Esophagus mucosa (tissue), 1 donor: ENCODE results near the gene EPS8. TPM values are rescaled to one million over a fixed set of nuclear protein-coding genes. Genes with fewer than 3 reads are reported as not detected.

Source experiments
- ATAC-seq: fragments of 200-7000 bp; cut with Tn5 transposase; one replicate; pipeline ENCODE4 v1.9.1; 2020
- total RNA-seq: library from RNA; stranded (reverse); gene quantifications from one replicate; pipeline ENCODE4 v1.2.4, GENCODE V29; 2023
- donor health status: DM: yes; HTN: yes; CAD: no.

Gene EPS8
- total RNA-seq, 1 donor from 2014 or later, result 7.7 TPM

DNA sequence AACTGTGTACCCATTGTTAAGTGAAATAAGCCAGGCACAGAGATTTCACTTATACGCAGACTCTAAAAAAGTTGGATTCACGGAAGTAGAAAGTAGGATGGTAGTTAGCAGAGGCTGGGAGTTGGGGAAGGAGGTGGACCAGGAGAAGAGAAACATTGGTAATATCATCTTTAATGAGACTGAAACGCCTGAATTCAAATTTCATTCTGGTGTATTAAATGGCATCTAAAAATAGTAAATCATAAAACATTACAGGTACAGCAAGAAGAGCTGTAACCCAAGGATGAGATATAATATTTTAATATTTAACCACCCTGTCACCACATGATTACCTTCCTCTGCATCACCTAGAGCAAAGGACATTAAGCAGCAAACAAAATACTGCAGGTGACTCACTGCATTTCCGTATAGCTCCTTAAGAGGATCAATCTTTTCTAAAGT lies 99.4 kb downstream of the EPS8 start:
- peak; percentile 43 for ATAC-seq

DNA sequence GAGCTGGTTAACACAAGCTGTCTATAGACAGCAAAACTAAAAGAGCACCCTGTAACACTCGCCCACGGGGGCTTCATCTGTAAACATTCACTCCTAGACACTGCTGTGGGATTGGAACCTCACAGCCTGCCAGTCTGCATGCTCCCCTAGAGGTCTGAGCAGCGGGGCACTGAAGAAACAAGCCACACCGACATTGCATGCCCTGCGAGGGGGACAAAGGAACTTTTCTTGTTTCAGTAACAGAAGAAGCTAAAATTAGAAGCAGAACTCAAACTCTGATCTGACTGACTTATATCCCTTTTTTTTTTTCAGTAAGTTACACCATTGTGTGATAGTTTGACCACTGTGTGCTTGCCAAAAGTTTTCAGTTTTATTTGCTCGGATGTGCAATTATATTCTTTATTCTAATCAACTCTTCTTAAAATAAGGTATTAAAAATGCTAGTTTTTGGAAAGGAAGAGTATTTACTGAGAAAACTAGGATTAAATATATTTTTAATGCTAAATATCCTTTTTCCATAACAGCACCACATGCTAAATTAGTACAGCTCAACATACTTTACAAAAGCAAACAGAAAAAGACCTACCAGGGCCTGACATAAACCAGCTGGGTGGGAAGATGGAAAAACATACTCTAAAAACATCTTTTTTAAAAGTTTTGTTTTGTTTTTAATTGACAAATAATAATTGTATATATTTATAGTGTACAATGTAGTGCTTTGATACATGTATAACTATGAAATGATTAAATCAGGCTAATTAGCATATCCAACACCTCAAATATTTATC lies 100.2 kb downstream of the EPS8 start:
- ATAC-seq, result no peak

DNA sequence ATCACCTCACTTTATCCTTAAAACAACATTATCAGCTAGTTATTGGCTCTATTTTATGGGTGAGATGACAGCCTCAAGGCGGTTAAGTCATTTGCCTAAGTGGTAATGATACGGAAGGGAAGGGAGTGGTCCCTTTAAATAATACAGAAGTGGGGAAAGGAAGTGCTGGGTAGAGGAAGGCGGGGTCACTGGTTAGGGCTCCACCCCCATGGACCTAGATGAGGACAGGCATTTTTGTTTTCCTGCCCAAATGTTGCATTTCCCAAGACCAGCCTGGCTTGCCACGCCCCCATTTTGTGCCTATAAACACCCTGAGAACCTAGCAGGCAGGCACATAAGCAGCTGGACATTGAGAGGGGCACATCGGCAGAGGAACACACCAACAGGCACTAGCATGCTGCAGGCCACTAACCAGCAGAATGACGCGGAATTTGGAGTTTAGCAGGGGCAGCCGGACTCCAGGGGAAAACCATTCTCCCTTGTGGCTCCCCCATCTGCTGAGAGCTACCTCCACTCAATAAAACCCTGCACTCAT lies 100.9 kb downstream of the EPS8 start:
- no peak for ATAC-seq

DNA sequence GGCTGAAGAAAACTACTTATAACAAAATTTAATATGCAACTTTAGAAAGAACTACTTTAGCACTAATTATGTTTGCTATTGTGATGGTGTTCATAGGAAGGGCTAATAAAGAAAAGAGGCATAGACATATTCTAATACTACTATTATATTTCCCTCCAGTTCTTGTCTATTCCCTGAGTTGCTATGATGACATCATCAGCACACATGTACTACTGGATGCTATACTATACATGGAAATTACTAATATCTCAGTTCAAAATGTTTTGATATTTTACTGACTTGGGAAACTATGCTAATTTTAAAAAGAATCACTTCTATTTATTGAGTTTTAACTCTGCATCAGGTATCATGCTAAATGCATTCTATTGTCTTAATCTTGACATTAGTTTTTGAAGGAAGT lies 101.6 kb downstream of the EPS8 start:
- ATAC-seq, result no peak

DNA sequence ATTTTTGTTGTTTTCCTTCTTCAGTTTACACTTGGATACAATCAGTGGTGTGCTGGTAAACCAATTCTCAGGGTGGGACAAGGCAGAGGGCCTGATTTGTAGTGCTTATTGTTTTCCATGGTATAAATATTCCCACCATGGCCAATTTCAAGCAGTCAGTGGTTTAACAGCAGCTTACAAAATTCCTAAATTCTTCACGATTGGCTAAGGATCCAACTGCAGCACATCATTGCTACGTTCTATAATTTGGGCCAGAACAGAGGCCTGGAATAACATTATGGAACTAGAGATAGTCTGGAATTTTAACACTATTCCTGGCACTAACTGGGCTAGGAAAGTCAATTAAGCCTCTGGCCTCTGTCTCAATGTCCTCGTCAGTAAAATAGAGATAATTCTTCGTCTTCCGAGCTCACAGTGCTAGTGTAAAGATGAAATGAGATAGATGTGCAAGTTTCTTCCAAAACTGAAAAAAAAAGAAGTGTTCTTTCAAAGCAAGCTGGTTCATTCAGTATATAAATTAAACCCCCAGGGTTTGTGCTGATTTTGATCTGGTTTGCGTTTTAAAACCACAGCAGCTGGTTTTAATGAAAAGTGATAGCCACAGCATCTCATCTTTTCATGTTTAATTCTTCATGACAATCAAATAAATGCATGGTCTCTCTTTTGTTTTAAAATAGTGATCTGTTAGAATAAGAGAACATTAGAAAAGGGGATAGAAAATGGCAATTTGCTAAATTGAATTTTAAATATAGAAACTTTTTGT lies 104.1 kb downstream of the EPS8 start:
- ATAC-seq, result no peak

DNA sequence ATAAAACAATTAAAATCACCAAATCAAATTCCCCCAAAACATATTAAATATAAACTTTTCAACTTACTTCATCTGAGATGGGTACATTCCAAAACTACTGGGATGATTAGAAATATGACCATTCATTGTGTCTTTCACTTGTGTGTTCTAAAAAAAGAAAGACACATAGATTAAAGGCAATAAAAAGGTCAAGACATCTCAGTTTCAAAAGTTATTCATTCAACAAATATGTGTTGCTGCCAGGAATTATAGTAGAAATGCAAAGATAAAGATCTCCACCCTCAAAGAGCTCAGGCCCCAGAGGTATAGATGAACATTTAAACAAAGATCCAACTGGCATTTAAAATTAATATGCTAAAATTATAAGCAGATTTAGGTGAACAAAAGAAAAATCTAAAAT lies 106.4 kb downstream of the EPS8 start:
- no peak for ATAC-seq

DNA sequence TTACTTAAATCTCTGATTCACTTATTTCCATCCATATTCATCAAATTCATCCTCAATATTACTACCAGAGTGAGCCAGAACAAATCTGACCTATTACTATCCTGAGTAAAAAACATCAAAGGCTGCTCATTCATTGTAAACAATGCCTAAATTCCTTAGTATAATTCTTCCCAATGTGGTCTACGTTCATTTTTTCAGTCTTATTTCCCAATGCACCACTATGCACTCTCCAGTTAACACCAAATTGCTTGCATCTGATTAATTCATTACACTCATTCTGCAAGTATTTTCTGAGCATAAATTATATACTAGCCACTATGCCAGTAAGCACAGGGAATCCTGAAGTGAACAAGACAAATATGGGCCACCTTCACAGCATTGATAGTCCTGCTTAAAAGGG lies 110.0 kb downstream of the EPS8 start:
- ATAC-seq, result no peak

DNA sequence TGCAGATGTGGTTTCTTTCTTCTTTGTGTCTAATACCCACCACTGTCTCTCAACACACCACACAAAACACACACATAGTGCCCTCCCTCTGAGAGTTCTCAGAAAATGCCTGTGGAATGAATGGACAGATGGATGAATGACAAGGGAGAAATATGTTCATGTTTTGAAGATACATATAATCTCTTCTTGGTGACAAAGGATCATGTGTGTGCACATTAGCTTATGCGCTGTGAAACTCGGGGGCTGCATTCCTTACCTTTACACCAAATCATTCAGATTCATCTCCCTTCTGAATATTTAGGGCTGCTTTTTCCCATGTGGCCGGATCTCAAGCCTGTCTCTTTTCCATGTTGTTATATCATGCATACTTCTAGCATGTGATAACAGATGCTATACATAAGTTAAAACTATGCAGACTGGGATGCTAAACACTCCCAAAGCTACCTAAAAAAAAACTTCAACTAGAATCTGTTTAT lies 111.4 kb downstream of the EPS8 start:
- ATAC-seq, result no peak

DNA sequence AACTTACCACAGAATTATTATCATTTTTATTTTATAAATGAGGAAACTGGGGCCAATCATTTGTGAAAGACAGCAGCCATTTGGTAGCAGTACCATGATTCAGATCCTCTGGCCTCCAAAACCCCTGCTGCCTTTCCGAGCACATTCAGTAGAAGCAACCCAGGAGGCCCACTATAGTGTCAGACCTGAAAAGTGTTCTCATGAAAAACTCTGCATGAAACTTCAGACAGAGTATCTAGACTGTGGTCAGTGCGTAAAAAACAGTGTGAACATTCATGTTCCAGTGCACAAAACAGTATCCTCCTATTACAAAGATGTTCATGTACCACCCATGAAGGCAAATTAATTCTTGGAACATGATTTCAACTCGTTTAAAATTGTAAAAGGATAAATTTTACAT lies 112.0 kb downstream of the EPS8 start:
- no peak for ATAC-seq

DNA sequence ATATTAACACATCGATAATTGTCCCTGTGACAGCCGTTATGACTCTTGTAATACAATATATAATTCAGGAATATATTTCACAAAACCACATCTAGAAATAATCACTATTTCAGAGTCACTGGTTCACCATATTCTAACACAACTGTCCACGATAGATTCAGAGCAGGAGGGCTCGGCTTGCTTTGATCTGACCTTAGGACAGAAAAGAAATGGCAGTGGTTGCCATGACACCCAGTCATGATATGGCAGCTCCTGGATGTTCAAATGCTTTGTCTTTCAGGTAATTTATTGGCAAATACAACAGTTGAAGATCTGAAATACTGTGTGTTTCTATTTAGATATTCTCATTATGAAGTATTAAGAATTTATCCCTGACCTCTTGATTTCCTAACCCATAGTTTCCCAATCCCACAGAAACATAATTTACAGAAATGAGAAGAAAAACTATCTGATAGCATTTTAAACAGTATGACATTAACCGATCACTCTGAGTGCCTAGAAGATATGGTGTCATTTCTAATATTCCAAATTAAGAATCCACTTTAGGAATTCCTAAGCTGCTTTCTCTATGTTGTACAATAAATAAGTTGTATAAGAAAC lies 116.4 kb downstream of the EPS8 start:
- no peak for ATAC-seq

DNA sequence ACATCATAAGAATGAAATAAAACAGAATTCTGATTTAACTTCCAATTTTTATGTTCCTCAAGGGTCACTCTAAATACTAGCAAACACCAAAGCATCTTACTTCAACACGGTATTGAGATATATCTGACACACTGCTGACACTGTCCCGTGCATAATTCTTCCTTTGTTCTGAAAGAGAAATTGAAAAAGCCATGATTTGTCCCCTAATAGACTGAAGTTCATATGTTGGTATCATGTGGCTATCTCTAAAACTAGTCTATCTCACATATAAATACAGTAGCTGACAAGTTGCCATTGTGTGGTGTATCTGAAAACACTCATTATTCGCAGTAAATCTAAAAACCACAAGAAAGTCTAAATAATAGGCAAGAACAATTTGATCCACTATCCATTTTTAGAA lies 118.4 kb downstream of the EPS8 start:
- no peak for ATAC-seq

DNA sequence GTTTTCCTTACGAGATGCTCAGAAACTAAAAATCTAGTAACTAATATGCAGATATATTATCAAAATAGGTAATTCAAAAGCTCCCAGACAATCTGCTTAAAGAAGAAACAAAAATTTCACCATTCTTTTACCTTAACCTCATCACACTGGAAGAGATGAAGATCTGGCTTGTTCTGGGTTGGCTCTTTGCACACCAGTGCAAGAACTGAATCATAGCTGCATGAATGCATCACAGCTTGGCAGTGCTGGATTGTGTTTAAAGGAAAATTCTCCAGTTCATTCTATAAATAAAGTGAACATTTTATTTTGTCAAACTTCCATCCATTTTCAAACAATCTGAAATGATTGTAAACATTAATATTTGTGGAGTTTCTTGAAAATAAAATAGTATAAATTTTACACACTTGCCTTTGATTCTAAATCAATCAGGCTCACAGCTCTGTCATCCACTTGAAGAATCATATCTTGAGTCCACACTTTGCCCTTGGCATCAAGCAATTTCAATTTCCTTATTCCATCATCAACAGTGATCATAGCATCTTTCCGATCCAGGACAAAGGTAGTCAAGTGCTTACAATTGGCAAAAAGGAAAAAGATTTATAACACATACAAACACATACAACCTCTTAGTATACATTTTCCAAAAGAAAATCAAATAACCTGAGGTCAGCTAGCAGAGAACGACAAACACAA lies 119.8 kb downstream of the EPS8 start:
- ATAC-seq, result no peak

DNA sequence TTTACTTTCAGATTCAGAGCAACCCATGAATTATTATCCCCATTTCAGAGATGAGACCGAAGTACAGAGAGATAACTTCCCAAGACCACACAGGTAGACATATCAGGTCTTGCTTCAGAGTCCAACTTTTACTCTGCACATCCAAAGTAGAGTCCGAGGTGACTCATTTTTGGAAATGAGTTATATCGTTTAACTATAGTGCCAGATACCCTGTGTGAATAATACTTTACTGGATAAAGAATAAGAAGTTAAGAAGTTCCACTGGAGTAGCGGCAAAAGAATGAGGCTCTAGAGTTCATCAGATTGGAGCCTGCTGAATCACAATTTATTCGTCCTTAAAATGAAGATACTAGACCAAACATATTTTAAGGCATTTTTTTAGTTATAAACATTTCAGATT lies 124.7 kb downstream of the EPS8 start:
- no peak for ATAC-seq

DNA sequence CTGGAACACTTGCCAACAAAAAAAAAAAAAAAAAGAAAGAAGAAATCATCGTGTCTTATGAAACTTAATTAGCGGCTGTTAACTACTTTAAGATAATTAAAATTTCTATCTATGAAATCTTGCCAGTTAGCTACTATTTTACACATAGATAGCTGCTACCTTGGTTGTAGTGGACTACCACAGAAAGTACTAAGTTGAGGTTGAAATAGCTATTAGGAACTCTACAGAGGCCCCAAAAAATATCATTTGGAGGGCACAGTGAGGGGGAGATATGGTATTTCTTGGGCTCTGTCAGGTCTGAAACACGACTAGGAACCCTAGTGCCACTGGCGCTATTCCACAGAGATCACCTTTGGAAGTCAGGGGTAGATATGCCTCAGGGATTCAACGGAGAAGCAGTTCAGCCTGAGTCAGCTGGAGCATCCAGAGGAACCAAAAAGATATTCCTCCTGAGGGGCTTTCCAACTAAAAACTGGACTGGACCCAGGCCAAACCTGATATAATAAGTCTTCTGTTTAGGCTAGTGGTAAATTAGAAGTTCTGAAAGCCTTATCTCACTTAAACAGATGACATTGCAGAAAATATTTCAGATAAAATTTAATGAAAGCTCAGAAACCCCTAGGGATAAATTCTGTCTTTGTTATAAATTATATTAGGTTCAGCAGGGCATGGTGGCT lies 126.1 kb downstream of the EPS8 start:
- ATAC-seq, result no peak

DNA sequence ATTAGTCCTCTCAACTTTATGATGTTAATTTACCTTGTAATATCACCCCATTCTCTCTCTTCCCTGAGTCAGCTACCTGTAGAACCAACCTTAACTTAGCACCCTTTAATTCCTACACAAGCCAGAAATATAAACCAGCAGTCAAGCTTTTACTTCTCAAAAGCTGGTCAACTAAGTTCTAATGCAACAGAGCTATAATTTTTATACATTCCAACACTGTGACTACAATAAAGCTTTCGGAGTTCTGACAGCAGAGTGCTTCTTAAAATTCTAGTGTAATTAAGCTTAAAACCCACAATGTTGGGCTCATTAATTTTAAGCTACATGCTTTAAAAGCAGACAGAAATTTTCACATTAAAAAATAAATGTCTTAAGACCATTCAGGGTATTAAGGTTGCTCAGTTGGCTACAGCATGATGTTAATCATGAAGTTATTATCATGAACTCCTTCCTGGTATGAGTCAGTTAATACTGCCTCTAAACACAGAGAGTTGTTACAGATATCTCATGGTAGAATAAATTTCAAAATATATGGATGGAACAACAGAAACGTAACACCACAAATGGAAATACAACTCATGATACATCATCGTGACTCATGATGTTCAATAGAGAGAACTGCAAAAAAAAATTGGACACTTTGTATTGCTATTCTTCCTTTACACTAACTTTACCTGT lies 126.7 kb downstream of the EPS8 start:
- ATAC-seq, result peak; percentile 98

DNA sequence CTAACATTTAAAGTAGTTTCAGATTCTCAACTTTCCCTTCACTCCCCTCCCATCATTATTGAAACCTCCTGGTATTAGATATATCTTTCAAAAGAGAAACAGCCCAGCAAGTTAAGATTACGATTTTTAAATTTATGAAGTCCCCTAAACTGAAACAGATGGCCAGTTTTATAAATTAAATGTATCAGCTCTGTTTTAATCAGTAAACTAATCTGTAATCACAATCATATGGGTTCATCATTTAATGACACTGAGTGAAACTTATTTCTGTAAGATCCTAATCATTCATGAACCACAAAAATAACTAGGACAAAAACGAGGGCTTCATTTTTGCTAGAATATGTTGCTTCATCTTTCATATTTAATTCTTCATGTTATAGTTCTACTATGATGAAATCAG lies 137.8 kb downstream of the EPS8 start:
- ATAC-seq, result no peak

DNA sequence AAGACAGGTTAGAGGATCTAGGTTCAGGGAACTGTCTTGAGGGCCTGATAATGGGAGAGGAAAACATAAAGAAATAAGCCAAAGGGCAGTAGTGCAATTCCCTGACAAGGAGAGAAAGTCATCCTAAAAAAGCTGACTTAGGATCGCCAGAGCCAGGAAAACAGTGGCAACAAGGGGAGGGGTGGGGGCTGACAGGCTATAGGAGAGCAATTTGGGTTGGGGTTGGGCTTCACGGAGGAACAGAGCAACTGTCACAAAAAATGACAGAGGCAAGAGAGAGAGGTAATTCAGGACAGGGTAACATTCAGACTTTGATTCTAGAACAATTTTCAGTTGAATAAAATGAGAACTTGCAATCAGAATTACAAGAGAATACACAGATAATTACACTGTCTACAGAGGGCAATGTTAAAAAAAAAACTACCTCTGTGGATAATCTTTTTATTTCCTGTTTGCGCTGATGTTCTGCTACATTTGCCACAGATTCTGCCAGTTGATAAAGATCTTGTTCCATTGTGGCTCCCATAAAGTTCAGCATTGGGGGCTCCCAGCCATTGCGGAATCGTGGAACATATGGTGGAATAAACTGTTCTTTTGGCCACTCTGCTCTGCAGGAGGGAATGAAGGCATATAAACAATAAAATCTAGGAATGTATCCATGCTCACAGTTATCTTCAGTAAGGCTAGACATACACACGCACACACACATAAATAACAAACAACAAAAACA lies 138.6 kb downstream of the EPS8 start:
- no peak for ATAC-seq

DNA sequence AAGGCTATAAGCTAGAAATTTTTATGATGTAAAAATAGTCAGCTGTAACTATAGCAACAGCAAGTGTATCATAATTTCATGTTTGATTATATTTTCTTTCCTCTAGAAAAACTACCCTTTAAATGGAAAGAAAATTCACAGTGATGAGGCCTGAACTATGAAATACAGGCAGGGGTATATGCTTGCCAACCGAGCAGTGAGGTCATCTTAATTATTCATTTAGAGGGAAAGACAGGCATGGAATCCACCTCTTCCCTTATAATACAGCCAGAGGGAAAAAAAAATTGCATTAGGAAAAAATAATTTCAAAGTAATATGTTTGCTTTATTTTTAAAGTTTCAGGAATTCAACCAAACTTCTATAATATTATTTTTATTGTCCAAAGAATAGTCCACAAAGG lies 139.8 kb downstream of the EPS8 start:
- ATAC-seq, result no peak

DNA sequence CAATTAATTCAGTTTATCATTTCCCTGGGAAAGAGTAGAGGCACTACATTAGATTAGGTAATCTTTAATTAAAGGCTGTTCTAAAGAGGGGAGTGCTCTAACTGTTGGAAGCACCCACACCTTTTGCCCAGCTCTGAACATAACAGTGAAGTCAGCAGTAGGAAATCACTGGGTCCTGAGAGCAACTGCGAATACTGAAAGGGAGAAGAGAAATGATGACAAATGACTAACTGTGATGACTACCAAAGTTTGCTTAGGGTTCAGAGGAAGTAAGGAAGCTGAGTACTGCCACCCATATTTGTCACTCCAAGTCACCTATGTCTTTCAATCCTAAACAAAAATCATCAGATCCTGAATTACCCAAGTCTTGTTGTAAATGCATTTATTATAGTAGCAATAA lies 140.6 kb downstream of the EPS8 start:
- ATAC-seq, result no peak

DNA sequence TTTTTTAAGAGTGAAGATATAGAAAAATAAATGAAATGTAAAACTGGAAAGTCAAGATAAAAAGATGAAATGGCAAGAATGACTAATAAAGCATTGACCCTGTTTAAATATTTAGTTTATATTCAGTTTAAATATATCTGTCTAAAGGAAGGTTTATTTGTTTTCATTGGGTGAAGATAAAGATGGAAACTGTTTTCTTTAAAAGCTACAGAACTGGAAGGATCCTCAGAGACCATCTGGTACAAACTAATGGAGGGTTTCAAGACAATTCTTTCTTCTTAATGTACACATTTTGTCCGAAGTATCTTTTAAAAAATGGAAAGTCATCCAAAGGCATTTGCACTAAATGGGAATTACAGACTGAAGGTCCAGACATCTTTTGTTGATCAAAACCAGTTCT lies 142.6 kb downstream of the EPS8 start:
- no peak for ATAC-seq

DNA sequence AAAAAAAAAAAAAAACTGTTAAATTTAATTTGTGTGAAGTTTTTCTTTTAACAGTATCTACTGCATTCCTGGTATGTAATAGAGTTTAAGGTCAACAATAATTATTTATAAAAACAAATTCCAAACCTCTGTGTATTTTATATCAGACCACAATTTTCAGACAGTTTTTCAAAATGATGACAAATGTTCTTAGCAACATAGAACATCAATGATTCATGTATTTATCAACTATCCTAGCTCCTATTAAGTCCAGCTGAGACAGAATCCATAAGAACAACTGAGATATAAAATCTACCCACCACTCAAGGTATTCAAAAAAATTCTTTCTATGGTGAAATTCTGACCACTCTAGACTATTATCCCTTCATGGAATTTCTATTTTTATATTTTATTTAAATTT lies 144.5 kb downstream of the EPS8 start:
- ATAC-seq, result no peak
